HG03039 (cell line): Measurements from ENCODE around the gene GPRC5A.

Experiments used
- ATAC-seq: cut with Tn5 transposase; IDR thresholded peaks from one replicate; pipeline ENCODE4 v1.9.1; 2021; ENCODE audit warnings: mild to moderate bottlenecking, moderate library complexity; ENCODE audit not compliant: unreplicated experiment

The GPRC5A gene

GRCh38 chr12:12883369-12884001 lies 7.9 kb upstream of the GPRC5A start:
- ATAC-seq = no peak

GRCh38 chr12:12885096-12885792 lies 6.1 kb upstream of the GPRC5A start:
- no peak for ATAC-seq

DNA sequence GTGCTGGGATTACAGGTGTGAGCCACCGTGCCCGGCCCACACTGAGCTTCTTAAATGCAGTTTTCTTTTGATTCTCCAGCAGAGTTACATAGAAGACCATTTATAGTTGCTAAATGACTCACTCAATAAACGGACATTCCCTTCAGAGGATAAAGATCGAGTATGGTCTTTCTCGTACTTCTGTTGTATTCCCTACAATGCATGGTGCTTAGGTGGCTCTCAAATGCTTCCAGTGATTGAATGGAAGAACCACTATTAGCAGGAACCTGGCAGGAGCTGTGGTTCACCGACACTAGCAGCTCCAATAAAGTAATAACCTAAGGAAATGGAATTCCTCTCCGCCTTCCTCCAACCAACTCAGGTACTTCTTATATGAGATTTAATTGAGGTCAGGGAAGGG lies 3.9 kb upstream of the GPRC5A start:
- no peak for ATAC-seq

DNA sequence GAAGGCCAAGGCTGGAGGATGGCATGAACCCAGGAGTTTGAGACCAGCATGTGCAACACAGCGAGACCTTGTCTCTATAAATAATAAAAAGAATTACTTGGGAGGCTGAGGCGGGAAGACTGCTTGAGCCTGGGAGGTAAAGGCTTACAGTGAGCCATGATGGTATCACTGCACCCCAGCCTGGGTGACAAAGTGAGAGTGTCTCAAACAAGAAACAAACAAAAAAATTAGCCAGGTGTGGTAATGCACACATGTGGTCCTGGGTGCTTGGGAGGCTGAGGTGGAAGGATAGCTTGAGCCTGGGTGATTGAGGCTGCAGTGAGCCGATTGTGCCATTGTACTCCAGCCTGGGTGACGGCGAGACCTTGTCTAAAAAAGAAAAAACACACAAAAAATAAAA lies 1.7 kb upstream of the GPRC5A start:
- no peak for ATAC-seq

DNA sequence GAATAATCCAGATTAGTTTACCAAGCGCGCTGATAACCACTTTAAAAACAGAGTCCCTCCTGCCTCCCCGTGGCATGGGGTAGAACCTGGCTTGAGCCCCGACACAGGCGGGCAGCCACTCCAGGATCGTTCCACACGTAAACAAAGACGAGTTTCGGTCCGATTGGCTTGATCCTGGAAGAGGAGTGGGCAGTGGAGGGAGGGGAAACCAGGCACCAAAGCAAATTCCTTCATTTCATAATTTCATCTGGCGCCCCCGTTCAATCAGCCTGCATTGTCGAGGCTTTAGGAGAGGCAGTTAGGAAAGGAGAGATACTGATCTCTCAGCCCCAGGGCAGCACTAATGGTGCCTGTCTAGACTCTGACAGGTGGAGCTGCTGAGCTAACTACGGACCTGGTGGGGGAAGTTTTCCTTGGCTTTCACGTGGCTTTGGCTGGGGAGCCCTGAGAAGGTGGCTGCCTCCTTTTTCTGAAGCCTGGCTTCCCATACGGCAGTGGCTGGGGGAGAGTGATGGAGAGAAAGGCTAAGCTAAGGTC lies 751 bp upstream of the GPRC5A start:
- ATAC-seq = no peak

DNA sequence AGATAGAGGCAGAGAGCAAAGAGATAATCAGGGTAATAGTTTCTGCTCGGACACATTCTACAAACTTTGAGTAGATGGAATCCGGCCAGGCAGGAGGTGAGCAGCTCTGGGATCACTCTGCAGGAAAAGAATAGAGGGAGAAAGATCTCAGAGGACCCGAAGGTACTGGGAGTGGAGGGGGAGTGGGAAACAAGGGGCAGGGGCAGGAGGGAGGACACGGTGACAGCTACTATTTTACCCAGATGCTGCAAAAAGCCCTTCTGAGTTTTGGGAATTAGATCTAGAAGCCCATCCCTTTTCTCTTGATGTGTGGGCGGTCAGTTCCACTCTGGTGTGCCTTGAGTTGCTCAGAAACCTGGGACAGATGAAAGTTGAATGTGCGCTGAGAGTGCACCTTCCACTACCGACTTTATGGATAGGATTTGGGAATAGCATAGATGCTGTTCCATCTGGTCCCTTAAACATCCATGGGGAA lies 556 bp downstream of the GPRC5A start:
- ATAC-seq = no peak

DNA sequence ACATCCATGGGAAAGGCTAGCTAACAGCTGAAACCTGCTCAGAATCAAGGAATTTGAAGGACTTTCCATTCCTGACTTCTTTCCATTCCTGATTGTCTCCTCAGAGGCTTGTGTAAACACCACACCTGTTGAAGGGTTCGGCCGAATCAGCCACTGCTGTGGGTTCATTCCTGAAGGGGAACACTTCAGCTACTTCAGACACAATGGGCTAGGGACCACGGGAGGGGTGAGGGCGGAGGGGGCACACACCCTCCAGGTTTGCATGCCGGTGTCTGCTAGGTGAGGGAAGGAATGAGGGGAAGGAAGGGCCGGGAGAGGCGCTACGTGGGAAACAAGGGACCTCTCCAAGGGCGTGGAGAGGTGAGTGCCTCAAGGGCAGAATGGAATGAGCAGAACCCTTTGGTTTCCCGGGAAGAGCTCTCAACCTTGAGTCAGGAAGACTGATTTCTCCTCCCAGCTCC lies 1.3 kb downstream of the GPRC5A start:
- ATAC-seq = no peak

- ATAC-seq = no peak
Observed at GRCh38 chr12:12893438-12893837, 2.1 kb downstream of the GPRC5A start.

DNA sequence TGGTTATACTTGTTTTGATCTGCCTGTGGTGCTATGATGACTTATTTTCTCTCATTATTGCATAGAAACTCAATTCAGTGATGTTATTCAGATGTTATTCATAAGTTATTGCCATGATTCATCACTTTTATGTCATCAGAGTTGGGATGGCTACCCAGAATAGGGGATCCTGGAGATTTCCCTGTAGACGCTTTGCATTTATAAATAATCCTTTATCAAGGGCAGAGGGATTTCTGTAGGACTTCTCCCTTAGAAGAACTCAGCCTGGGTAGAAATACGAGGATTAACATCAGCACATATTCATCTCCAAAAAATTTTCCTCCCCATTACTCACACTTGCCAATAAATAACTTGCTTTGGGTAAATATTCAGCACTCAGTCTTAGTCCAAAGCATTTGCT lies 4.9 kb downstream of the GPRC5A start:
- ATAC-seq = no peak

DNA sequence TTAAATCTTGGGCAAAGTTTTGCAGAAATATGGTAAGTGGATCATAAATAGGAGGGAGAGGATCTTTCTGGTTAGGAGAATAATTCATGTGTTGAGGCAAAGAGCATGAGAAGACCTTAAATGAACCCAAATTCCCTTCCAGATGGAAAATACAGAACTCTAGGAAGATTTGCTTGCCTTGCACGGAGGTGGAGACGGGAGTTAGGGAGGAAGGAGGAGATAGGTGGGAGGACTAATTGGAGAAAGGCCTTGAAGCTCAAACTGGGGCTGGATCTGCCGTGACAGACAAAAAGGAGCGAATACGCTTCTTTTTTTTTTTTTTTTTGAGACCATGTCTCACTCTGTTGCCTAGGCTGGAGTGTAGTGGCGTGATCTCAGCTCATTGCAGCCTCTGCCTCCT lies 5.9 kb downstream of the GPRC5A start:
- no peak for ATAC-seq

DNA sequence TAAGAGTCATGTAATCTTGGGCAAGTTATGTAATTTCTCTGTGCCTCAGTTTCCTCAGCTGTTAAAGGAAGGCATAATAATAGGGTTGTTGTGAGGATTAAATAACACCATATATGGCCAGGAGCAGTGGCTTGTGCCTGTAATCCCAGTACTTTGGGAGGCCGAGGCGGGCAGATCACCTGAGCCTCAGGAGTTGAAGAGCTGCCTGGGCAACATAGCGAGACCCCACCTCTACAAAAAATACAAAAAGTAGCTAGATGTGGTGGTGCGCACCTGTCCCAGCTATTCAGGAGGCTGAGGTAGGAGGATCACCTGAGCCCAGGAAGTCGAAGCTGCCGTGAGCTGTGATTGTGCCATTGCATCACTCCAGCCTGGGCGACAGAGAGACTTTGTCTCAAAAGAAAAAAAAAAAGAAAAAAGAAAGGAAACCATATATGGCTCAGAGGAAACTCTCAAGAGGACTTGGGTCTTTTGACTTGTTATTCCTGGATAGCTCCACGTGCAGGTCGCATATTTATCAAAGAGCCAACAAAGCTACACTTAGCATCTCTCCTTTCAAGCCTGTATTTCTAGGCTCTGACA lies 6.9 kb downstream of the GPRC5A start:
- no peak for ATAC-seq

- no peak for ATAC-seq
Observed at GRCh38 chr12:12898911-12899511, 7.6 kb downstream of the GPRC5A start.

- ATAC-seq = peak; percentile 76
Observed at GRCh38 chr12:12899530-12900380, 8.4 kb downstream of the GPRC5A start.

- ATAC-seq = no peak
Observed at GRCh38 chr12:12900786-12901157, 9.4 kb downstream of the GPRC5A start.

GRCh38 chr12:12901158-12901791 lies 9.9 kb downstream of the GPRC5A start:
- no peak for ATAC-seq

DNA sequence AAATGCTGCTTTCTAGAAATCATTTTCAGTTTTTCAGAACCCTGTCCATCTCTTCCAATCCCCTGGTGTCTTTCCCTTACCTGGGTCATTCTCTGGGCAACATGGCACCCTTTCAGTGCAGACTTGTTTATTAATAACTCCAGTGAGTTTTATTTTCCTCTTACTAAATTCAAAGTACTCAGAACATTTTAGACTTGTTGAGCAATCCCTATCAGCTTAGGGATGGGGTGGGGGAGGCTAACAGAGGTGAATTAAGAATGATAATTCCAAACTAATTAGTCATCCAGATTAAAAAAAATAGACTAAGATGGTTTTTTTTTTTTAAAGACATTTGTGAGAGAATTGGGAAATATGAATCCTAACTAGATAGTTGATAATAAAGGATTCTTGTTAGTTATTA lies 10.7 kb downstream of the GPRC5A start:
- no peak for ATAC-seq

GRCh38 chr12:12903642-12904609 lies 12.6 kb downstream of the GPRC5A start:
- ATAC-seq = no peak

- no peak for ATAC-seq
Observed at GRCh38 chr12:12907552-12907951, 16.2 kb downstream of the GPRC5A start.

DNA sequence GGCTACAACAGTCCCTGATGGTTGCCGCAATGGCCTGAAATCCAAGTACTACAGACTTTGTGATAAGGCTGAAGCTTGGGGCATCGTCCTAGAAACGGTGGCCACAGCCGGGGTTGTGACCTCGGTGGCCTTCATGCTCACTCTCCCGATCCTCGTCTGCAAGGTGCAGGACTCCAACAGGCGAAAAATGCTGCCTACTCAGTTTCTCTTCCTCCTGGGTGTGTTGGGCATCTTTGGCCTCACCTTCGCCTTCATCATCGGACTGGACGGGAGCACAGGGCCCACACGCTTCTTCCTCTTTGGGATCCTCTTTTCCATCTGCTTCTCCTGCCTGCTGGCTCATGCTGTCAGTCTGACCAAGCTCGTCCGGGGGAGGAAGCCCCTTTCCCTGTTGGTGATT lies 16.9 kb downstream of the GPRC5A start:
- ATAC-seq = no peak
